KMS-11 (cell line): ENCODE measurements around the gene ZNF226.
"Not testable (repeated sequence)": the region's sequence is repeated elsewhere in the genome, so short reads cannot be mapped to it uniquely, and the experiment has no call there.

Experiments used
- H2AFZ ChIP-seq: fragments of 200-600 bp; sonication (generic); 2 replicates; pipeline ENCODE4 v1.6.1; 2016; ENCODE audit warnings: antibody characterized with exemption, mixed run types, low read depth
- H3K27ac ChIP-seq: fragments of 200-600 bp; sonication (generic); 2 replicates; pipeline ENCODE4 v1.6.1; 2016; ENCODE audit warnings: mild to moderate bottlenecking, mixed run types
- H3K27me3 ChIP-seq: fragments of 200-600 bp; sonication (generic); 2 replicates; pipeline ENCODE4 v1.6.1; 2017; ENCODE audit warnings: mild to moderate bottlenecking, low read depth, mixed run types, moderate library complexity; ENCODE audit not compliant: insufficient read depth
- H3K36me3 ChIP-seq: fragments of 200-600 bp; sonication (generic); 2 replicates; pipeline ENCODE4 v1.6.1; 2017; ENCODE audit warnings: mild to moderate bottlenecking, mixed run types; ENCODE audit not compliant: insufficient read depth
- H3K4me1 ChIP-seq: fragments of 200-600 bp; sonication (generic); 2 replicates; pipeline ENCODE4 v1.6.1; 2016; ENCODE audit warnings: mild to moderate bottlenecking, low read depth, mixed run types; ENCODE audit not compliant: poor library complexity, severe bottlenecking
- H3K4me2 ChIP-seq: fragments of 200-600 bp; sonication (generic); 2 replicates; pipeline ENCODE4 v1.7.0; 2016; ENCODE audit warnings: mild to moderate bottlenecking, mixed run types
- H3K4me3 ChIP-seq: fragments of 200-600 bp; sonication (generic); IDR thresholded peaks from 2 replicates; pipeline ENCODE4 v1.6.1; 2017; ENCODE audit warnings: low read depth, low read length, mixed read lengths; ENCODE audit not compliant: insufficient read depth
- H3K79me2 ChIP-seq: fragments of 200-600 bp; sonication (generic); 2 replicates; pipeline ENCODE4 v1.6.1; 2016; ENCODE audit warnings: low read depth, mixed run types; ENCODE audit not compliant: insufficient read depth
- H3K9ac ChIP-seq: fragments of 200-600 bp; sonication (generic); 2 replicates; pipeline ENCODE4 v1.6.1; 2016; ENCODE audit warnings: mild to moderate bottlenecking, mixed run types
- H4K20me1 ChIP-seq: fragments of 200-600 bp; sonication (generic); 2 replicates; pipeline ENCODE4 v1.6.1; 2016; ENCODE audit warnings: mild to moderate bottlenecking, mixed run types; ENCODE audit not compliant: insufficient read depth
- CTCF ChIP-seq: fragments of 200-600 bp; sonication (generic); conservative IDR thresholded peaks from 2 replicates; pipeline ENCODE4 v1.6.1; 2017; ENCODE audit warnings: low read depth, mild to moderate bottlenecking, antibody characterized with exemption, low read length, moderate library complexity, mixed read lengths

ZNF226 gene

GRCh38 chr19:44212250-44212865 lies 47.5 kb downstream of the ZNF226 start, which contains the start of gene ZNF227:
TSS of gene ZNF227 (plus strand) at chr19:44212532. CDS start at chr19:44217793, 5,261 bp downstream.
- Histone ChIP-seq H3K27me3 (no peaks in the 10 kb centered on the region), H2AFZ (peak within 1 kb of the TSS; percentile 98), H3K79me2 (peaks cover 18% of the 10 kb centered on the region; the same call in 1 of the 2 replicates), H3K4me2 (peak within 1 kb of the TSS; percentile 73), H4K20me1 (no peaks in the 10 kb centered on the region), H3K36me3 (peaks cover 9% of the 10 kb centered on the region), H3K4me3 (no peak within 1 kb of the TSS), H3K4me1 (peaks cover 10% of the 10 kb centered on the region), H3K27ac (peak within 1 kb of the TSS; percentile 57), H3K9ac (peak within 1 kb of the TSS; percentile 77)
- TF ChIP-seq CTCF = no peak

GRCh38 chr19:44212866-44213346 lies 48.0 kb downstream of the ZNF226 start:
- Histone ChIP-seq H3K4me3 (no peak overlapping the region), H3K9ac (peak overlapping the region; percentile 77), H3K4me1 (peaks cover 10% of the 10 kb centered on the region), H3K27ac (peak overlapping the region; percentile 57), H3K4me2 (peak overlapping the region; percentile 73), H4K20me1 (no peaks in the 10 kb centered on the region), H3K36me3 (peaks cover 14% of the 10 kb centered on the region), H3K79me2 (peaks cover 18% of the 10 kb centered on the region; the same call in 1 of the 2 replicates), H2AFZ (peak overlapping the region; percentile 98), H3K27me3 (no peaks in the 10 kb centered on the region)
- no peak for TF ChIP-seq CTCF

GRCh38 chr19:44219926-44220325 lies 55.0 kb downstream of the ZNF226 start:
- not testable (repeated sequence) for H3K27me3 ChIP-seq, H3K4me3 ChIP-seq, H3K79me2 ChIP-seq, H3K9ac ChIP-seq, H3K4me2 ChIP-seq, H3K27ac ChIP-seq, H2AFZ ChIP-seq, H4K20me1 ChIP-seq, H3K4me1 ChIP-seq
- H3K36me3 ChIP-seq = peaks cover 14% of the 10 kb centered on the region

- not testable (repeated sequence) for H3K4me3 ChIP-seq, H3K27ac ChIP-seq, H3K36me3 ChIP-seq, H3K4me1 ChIP-seq, H2AFZ ChIP-seq, H3K4me2 ChIP-seq, H4K20me1 ChIP-seq, H3K9ac ChIP-seq, H3K27me3 ChIP-seq, H3K79me2 ChIP-seq
These were observed 55.9 kb downstream of the ZNF226 start for GRCh38 chr19:44220761-44221160.

GRCh38 chr19:44221291-44221690 lies 56.4 kb downstream of the ZNF226 start:
- H3K9ac ChIP-seq, H3K36me3 ChIP-seq, H3K4me1 ChIP-seq, H3K27me3 ChIP-seq, H4K20me1 ChIP-seq, H3K4me2 ChIP-seq, H3K79me2 ChIP-seq, H3K27ac ChIP-seq, H3K4me3 ChIP-seq, H2AFZ ChIP-seq: not testable (repeated sequence)
